T47D (cell line): Measurements from ENCODE around the gene SEPTIN8.

Experiments
- DNase-seq, 2 experiments: peaks; one replicate each; pipeline versions ENCODE4 v3.0.0 to v3.0.0-alpha.2; 2011 to 2012; ENCODE audit warnings: low read depth in 1 of 2, low spot score in 1 of 2
- JUND ChIP-seq: IDR thresholded peaks from 2 replicates; pipeline ENCODE4 v1.6.1; 2012; ENCODE audit warnings: low read depth
- in situ Hi-C: cut with HindIII; loops from 2 replicates; pipeline ENCODE4 v1.10.0; 2016; ENCODE audit warnings: low sequenced_read_pairs, low pct_unique_long_range_greater_than_20kb

SEPTIN8 gene

GRCh38 chr5:132742626-132743025 lies 34.4 kb downstream of the SEPTIN8 start:
- in situ Hi-C loops = no loop called here
- TF ChIP-seq JUND = no peak
- DNase-seq = no peak

DNA sequence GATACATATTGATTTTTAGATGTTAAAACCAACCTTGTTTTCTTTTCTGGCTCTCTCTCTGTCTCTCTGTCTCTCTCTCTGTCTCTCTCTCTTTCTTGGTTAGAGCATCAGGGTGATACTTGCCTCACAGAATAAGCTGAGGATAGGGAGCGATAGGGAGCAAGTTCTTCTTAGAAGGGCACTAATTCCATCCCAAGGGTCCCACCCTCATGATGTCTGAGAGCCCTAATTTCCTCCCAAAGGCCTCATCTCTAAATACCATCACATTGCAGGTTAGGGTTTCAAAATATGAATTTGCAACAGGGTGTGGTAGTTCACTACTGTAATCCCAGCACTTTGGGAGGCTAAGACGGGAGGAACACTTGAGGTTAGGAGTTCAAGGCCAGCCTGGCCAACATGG lies 34.9 kb downstream of the SEPTIN8 start:
- no peak for TF ChIP-seq JUND
- DNase-seq = no peak
- in situ Hi-C loops = no loop called here

GRCh38 chr5:132739232-132739631 lies 37.8 kb downstream of the SEPTIN8 start:
- in situ Hi-C loops = no loop called here
- no peak for DNase-seq
- no peak for TF ChIP-seq JUND

- no peak for TF ChIP-seq JUND
- in situ Hi-C loops = no loop called here
- DNase-seq = no peak
Measured at GRCh38 chr5:132737982-132738681, 38.9 kb downstream of the SEPTIN8 start.

- TF ChIP-seq JUND = no peak
- in situ Hi-C loops = no loop called here
- DNase-seq = peak; percentile 98 to 99
Measured at GRCh38 chr5:132736853-132737833, 39.9 kb downstream of the SEPTIN8 start, which contains the start of gene KIF3A. KIF3A (minus strand) TSS chr5:132737546; CDS start chr5:132737419, 127 bp downstream.

DNA sequence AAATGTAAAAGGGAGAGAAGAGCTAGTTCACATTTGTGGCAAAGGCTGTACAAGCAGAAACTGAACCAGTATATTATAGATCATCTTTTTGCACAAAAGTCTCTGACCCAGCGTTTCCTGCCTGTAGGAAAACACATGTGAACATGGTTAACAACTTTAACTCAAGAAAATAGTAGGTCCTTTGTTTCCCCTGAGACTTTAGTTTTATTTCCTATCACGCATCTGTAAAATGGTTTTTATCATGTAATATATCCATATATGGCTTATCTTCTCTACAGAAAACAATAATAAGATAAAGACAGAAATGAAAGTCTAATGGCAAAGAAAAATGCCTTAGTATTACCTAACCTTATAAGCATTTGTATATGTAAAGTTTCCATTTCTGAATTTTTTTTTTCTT lies 42.4 kb downstream of the SEPTIN8 start:
- no peak for TF ChIP-seq JUND
- DNase-seq = no peak
- in situ Hi-C loops = no loop called here

- no peak for DNase-seq
- in situ Hi-C loops = no loop called here
- TF ChIP-seq JUND = no peak
Measured at GRCh38 chr5:132733499-132734148, 43.4 kb downstream of the SEPTIN8 start.

DNA sequence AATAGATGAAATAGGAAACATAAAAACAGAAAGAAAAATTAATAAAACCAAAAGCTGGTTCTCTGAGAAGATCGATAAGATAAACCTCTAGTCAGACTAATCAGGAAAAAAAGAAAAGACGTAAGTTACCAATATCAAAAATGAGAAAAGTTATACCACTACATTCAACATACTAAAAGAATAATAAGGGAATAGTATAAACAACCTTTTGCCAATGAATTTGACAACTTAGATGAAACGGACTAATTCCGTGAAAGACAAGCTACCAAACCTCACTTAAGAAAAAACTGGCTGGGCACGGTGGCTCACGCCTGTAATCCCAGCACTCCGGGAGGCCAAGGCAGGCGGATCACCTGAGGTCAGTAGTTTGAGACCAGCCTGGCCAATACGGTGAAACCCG lies 47.1 kb downstream of the SEPTIN8 start:
- no peak for TF ChIP-seq JUND
- DNase-seq = no peak
- in situ Hi-C loops = no loop called here

- no peak for DNase-seq
- in situ Hi-C loops = no loop called here
- TF ChIP-seq JUND = no peak
Measured at GRCh38 chr5:132725745-132726144, 51.3 kb downstream of the SEPTIN8 start.

GRCh38 chr5:132718544-132719312 lies 58.3 kb downstream of the SEPTIN8 start:
- DNase-seq = no peak
- in situ Hi-C loops = no loop called here
- no peak for TF ChIP-seq JUND

- in situ Hi-C loops = no loop called here
- peak in 1 of 2 experiments; percentile 14 for DNase-seq
- no peak for TF ChIP-seq JUND
Measured at GRCh38 chr5:132714456-132715307, 62.4 kb downstream of the SEPTIN8 start.
